HEK293 (cell line): Measurements from ENCODE around the gene QPCT.
A peak's percentile ranks its signal among the peaks of the same experiment; 100 is the strongest.

Source experiments
- GLI2 ChIP-seq: fragments of 450-650 bp; formaldehyde crosslinking; IDR thresholded peaks from 2 replicates; pipeline ENCODE4; 2017; ENCODE audit warnings: missing biosample characterization, missing genetic modification characterization, low read depth, borderline replicate concordance
- HOXD13 ChIP-seq: sonication (generic); formaldehyde crosslinking; IDR thresholded peaks from 2 replicates; pipeline ENCODE4 v1.8.0; 2022; ENCODE audit warnings: missing genetic modification reagents, borderline replicate concordance
- SP3 ChIP-seq: fragments of 450-650 bp; formaldehyde crosslinking; IDR thresholded peaks from 2 replicates; pipeline ENCODE4 v1.5.1; 2016; ENCODE audit warnings: missing biosample characterization, missing genetic modification characterization
- ZBTB20 ChIP-seq: fragments of 450-650 bp; formaldehyde crosslinking; IDR thresholded peaks from 2 replicates; pipeline ENCODE4 v1.5.1; 2016; ENCODE audit warnings: missing biosample characterization, missing genetic modification characterization
- ZBTB7A ChIP-seq: fragments of 450-650 bp; formaldehyde crosslinking; IDR thresholded peaks from 2 replicates; pipeline ENCODE4 v1.5.1; 2016; ENCODE audit warnings: low read depth, missing biosample characterization, missing genetic modification characterization
- ZFP37 ChIP-seq: fragments of 450-650 bp; formaldehyde crosslinking; IDR thresholded peaks from 2 replicates; pipeline ENCODE4 v1.5.1; 2016; ENCODE audit warnings: missing biosample characterization, missing genetic modification characterization
- ZIC2 ChIP-seq: fragments of 450-650 bp; formaldehyde crosslinking; IDR thresholded peaks from 2 replicates; pipeline ENCODE4 v1.5.1; 2016; ENCODE audit warnings: missing biosample characterization, missing genetic modification characterization
- ZNF112 ChIP-seq: fragments of 450-650 bp; formaldehyde crosslinking; IDR thresholded peaks from 2 replicates; pipeline ENCODE4 v1.5.0; 2017; ENCODE audit warnings: missing biosample characterization, missing genetic modification characterization
- ZNF140 ChIP-seq: fragments of 450-650 bp; formaldehyde crosslinking; IDR thresholded peaks from 2 replicates; pipeline ENCODE4 v1.5.1; 2016; ENCODE audit warnings: missing biosample characterization, missing genetic modification characterization
- ZNF157 ChIP-seq: fragments of 450-650 bp; formaldehyde crosslinking; IDR thresholded peaks from 2 replicates; pipeline ENCODE4 v1.5.1; 2016; ENCODE audit warnings: missing biosample characterization, missing genetic modification characterization
- ZNF223 ChIP-seq: fragments of 450-650 bp; formaldehyde crosslinking; IDR thresholded peaks from 2 replicates; pipeline ENCODE4 v1.5.1; 2016; ENCODE audit warnings: missing biosample characterization, missing genetic modification characterization
- ZNF24 ChIP-seq: fragments of 450-650 bp; formaldehyde crosslinking; IDR thresholded peaks from 2 replicates; pipeline ENCODE4 v1.5.1; 2016; ENCODE audit warnings: missing biosample characterization, missing genetic modification characterization
- ZNF335 ChIP-seq: fragments of 450-650 bp; formaldehyde crosslinking; conservative IDR thresholded peaks from 2 replicates; pipeline ENCODE4 v1.5.1; 2016; ENCODE audit warnings: missing biosample characterization, missing genetic modification characterization
- ZNF366 ChIP-seq: fragments of 450-650 bp; formaldehyde crosslinking; conservative IDR thresholded peaks from 2 replicates; pipeline ENCODE4 v1.5.1; 2016; ENCODE audit warnings: missing biosample characterization, missing genetic modification characterization
- ZNF423 ChIP-seq: fragments of 450-650 bp; formaldehyde crosslinking; IDR thresholded peaks from 2 replicates; pipeline ENCODE4 v1.5.1; 2016; ENCODE audit warnings: missing biosample characterization, missing genetic modification characterization
- ZNF544 ChIP-seq: fragments of 450-650 bp; formaldehyde crosslinking; IDR thresholded peaks from 2 replicates; pipeline ENCODE4 v1.5.0; 2017; ENCODE audit warnings: missing biosample characterization, missing genetic modification characterization
- ZNF561 ChIP-seq: fragments of 450-650 bp; IDR thresholded peaks from 2 replicates; pipeline ENCODE4 v1.5.1; 2018; ENCODE audit warnings: missing biosample characterization, missing genetic modification characterization, borderline replicate concordance
- ZNF585B ChIP-seq: fragments of 450-650 bp; formaldehyde crosslinking; IDR thresholded peaks from 2 replicates; pipeline ENCODE4 v1.5.1; 2016; ENCODE audit warnings: missing biosample characterization, missing genetic modification characterization
- ZNF610 ChIP-seq: fragments of 450-650 bp; formaldehyde crosslinking; IDR thresholded peaks from 2 replicates; pipeline ENCODE4 v1.5.1; 2016; ENCODE audit warnings: missing biosample characterization, missing genetic modification characterization, borderline replicate concordance
- ZNF792 ChIP-seq: fragments of 450-650 bp; formaldehyde crosslinking; IDR thresholded peaks from 2 replicates; pipeline ENCODE4 v1.5.1; 2016; ENCODE audit warnings: missing biosample characterization, missing genetic modification characterization
- TF ChIP-seq, protein P1 (sequence below): fragments of 450-650 bp; formaldehyde crosslinking; IDR thresholded peaks from 2 replicates; pipeline ENCODE4 v1.5.1; 2016; ENCODE audit warnings: missing biosample characterization, missing genetic modification characterization, low read depth
- TF ChIP-seq, protein P2 (sequence below): fragments of 450-650 bp; formaldehyde crosslinking; IDR thresholded peaks from 2 replicates; pipeline ENCODE4 v1.5.1; 2016; ENCODE audit warnings: missing biosample characterization, missing genetic modification characterization
- TF ChIP-seq, protein P3 (sequence below): fragments of 450-650 bp; formaldehyde crosslinking; IDR thresholded peaks from 2 replicates; pipeline ENCODE4 v1.5.1; 2016; ENCODE audit warnings: missing biosample characterization, missing genetic modification characterization
- TF ChIP-seq, protein P4 (sequence below): fragments of 450-650 bp; formaldehyde crosslinking; IDR thresholded peaks from 2 replicates; pipeline ENCODE4 v1.5.1; 2016; ENCODE audit warnings: missing biosample characterization, missing genetic modification characterization
- TF ChIP-seq, protein P5 (sequence below): fragments of 450-650 bp; formaldehyde crosslinking; IDR thresholded peaks from 2 replicates; pipeline ENCODE4 v1.5.1; 2017; ENCODE audit warnings: missing biosample characterization, missing genetic modification characterization
- TF ChIP-seq, protein P6 (sequence below): fragments of 450-650 bp; formaldehyde crosslinking; IDR thresholded peaks from 2 replicates; pipeline ENCODE4 v1.5.1; 2017; ENCODE audit warnings: missing biosample characterization, mild to moderate bottlenecking, missing genetic modification characterization, moderate library complexity

QPCT gene

DNA sequence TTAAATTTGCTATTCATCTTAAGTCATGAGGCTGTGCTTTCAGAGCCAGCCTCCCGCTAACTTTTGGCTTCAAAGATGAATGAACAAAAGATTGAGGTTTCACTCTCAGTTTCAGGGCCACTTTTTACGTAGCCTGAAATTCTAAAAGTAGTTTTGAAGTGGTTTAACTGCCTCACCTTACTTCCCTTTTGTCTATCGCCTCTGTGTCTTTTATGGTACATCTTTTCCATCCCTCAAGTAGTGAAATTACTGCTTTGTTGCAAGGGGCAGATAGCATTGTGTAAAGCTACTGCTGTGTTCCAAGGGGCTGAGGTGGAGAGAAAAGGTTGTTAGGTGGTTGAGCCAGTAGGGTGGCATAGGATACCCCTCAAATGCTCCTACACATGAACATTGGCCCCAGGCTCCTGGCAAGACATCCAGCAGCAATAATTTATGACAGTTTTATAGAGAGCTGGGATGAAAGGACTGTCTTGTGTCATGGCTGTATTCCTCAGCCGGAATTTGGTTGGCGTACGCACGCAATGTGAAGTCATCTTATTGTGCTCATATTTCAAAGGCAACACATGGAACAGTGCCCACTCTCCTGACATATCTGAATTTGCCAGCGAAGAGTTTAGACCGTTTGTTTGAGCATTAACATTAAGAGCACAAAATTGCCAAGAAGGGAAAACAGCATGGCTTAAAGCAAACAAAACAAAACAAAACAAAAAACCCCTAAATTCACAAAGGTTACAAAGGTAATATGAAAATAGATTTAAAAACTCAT lies 32.2 kb downstream of the QPCT start (continued):
- TF ChIP-seq, protein P1, sequence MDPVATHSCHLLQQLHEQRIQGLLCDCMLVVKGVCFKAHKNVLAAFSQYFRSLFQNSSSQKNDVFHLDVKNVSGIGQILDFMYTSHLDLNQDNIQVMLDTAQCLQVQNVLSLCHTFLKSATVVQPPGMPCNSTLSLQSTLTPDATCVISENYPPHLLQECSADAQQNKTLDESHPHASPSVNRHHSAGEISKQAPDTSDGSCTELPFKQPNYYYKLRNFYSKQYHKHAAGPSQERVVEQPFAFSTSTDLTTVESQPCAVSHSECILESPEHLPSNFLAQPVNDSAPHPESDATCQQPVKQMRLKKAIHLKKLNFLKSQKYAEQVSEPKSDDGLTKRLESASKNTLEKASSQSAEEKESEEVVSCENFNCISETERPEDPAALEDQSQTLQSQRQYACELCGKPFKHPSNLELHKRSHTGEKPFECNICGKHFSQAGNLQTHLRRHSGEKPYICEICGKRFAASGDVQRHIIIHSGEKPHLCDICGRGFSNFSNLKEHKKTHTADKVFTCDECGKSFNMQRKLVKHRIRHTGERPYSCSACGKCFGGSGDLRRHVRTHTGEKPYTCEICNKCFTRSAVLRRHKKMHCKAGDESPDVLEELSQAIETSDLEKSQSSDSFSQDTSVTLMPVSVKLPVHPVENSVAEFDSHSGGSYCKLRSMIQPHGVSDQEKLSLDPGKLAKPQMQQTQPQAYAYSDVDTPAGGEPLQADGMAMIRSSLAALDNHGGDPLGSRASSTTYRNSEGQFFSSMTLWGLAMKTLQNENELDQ (tag by site-specific recombination) = no peak
- TF ChIP-seq ZFP37 (tag by site-specific recombination) (peak; percentile 86; the same call in 1 of the 2 replicates), ZNF366 (tag by site-specific recombination) (peak; percentile 98), ZNF140 (no peak), ZBTB20 (tag by site-specific recombination) (peak; percentile 32; the same call in 1 of the 2 replicates), ZNF24 (tag by site-specific recombination) (peak; percentile 91), ZNF610 (no peak), ZNF585B (tag by site-specific recombination) (no peak), ZNF423 (tag by site-specific recombination) (0 out of 2 replicates have a peak, but pooled peaks have one; percentile 21), HOXD13 (peak; percentile 94; the same call in 1 of the 2 replicates), ZNF792 (no peak), ZIC2 (peak; percentile 69), ZNF223 (tag by site-specific recombination) (no peak), ZNF561 (tag by site-specific recombination) (peak; percentile 67), ZNF544 (tag by site-specific recombination) (no peak), GLI2 (tag by site-specific recombination) (peak; percentile 88; the same call in 1 of the 2 replicates), SP3 (tag by site-specific recombination) (peak; percentile 54; the same call in 1 of the 2 replicates), ZNF112 (tag by site-specific recombination) (no peak), ZNF157 (no peak), ZBTB7A (tag by site-specific recombination) (no peak), ZNF335 (tag by site-specific recombination) (peak; percentile 61)
- TF ChIP-seq, protein P2, sequence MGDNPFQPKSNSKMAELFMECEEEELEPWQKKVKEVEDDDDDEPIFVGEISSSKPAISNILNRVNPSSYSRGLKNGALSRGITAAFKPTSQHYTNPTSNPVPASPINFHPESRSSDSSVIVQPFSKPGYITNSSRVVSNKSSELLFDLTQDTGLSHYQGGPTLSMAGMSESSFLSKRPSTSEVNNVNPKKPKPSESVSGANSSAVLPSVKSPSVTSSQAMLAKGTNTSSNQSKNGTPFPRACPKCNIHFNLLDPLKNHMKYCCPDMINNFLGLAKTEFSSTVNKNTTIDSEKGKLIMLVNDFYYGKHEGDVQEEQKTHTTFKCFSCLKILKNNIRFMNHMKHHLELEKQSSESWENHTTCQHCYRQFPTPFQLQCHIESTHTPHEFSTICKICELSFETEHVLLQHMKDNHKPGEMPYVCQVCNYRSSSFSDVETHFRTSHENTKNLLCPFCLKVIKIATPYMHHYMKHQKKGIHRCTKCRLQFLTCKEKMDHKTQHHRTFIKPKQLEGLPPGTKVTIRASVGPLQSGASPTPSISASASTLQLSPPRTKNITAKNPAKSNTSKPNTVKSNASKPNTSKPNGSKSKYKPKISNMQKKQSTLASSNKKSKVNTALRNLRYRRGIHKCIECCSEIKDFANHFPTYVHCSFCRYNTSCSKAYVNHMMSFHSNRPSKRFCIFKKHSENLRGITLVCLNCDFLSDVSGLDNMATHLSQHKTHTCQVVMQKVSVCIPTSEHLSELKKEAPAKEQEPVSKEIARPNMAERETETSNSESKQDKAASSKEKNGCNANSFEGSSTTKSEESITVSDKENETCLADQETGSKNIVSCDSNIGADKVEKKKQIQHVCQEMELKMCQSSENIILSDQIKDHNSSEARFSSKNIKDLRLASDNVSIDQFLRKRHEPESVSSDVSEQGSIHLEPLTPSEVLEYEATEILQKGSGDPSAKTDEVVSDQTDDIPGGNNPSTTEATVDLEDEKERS (tag by site-specific recombination) = 0 out of 2 replicates have a peak, but pooled peaks have one; percentile 55
- TF ChIP-seq, protein P3, sequence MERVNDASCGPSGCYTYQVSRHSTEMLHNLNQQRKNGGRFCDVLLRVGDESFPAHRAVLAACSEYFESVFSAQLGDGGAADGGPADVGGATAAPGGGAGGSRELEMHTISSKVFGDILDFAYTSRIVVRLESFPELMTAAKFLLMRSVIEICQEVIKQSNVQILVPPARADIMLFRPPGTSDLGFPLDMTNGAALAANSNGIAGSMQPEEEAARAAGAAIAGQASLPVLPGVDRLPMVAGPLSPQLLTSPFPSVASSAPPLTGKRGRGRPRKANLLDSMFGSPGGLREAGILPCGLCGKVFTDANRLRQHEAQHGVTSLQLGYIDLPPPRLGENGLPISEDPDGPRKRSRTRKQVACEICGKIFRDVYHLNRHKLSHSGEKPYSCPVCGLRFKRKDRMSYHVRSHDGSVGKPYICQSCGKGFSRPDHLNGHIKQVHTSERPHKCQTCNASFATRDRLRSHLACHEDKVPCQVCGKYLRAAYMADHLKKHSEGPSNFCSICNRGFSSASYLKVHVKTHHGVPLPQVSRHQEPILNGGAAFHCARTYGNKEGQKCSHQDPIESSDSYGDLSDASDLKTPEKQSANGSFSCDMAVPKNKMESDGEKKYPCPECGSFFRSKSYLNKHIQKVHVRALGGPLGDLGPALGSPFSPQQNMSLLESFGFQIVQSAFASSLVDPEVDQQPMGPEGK (tag by site-specific recombination) = peak; percentile 72
- TF ChIP-seq, protein P4, sequence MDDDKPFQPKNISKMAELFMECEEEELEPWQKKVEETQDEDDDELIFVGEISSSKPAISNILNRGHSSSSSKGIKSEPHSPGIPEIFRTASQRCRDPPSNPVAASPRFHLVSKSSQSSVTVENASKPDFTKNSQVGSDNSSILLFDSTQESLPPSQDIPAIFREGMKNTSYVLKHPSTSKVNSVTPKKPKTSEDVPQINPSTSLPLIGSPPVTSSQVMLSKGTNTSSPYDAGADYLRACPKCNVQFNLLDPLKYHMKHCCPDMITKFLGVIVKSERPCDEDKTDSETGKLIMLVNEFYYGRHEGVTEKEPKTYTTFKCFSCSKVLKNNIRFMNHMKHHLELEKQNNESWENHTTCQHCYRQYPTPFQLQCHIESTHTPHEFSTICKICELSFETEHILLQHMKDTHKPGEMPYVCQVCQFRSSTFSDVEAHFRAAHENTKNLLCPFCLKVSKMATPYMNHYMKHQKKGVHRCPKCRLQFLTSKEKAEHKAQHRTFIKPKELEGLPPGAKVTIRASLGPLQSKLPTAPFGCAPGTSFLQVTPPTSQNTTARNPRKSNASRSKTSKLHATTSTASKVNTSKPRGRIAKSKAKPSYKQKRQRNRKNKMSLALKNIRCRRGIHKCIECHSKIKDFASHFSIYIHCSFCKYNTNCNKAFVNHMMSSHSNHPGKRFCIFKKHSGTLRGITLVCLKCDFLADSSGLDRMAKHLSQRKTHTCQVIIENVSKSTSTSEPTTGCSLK (tag by site-specific recombination) = no peak
- TF ChIP-seq, protein P5, sequence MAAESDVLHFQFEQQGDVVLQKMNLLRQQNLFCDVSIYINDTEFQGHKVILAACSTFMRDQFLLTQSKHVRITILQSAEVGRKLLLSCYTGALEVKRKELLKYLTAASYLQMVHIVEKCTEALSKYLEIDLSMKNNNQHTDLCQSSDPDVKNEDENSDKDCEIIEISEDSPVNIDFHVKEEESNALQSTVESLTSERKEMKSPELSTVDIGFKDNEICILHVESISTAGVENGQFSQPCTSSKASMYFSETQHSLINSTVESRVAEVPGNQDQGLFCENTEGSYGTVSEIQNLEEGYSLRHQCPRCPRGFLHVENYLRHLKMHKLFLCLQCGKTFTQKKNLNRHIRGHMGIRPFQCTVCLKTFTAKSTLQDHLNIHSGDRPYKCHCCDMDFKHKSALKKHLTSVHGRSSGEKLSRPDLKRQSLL (tag by site-specific recombination) = no peak
- TF ChIP-seq, protein P6, sequence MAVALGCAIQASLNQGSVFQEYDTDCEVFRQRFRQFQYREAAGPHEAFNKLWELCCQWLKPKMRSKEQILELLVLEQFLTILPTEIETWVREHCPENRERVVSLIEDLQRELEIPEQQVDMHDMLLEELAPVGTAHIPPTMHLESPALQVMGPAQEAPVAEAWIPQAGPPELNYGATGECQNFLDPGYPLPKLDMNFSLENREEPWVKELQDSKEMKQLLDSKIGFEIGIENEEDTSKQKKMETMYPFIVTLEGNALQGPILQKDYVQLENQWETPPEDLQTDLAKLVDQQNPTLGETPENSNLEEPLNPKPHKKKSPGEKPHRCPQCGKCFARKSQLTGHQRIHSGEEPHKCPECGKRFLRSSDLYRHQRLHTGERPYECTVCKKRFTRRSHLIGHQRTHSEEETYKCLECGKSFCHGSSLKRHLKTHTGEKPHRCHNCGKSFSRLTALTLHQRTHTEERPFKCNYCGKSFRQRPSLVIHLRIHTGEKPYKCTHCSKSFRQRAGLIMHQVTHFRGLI (tag by site-specific recombination) = no peak; the same call in 1 of the 2 replicates
